PC-3 (cell line): ENCODE measurements around the gene IQGAP1. TPM values are rescaled to one million over a fixed set of nuclear protein-coding genes. Genes with fewer than 3 reads are reported as not detected.
A peak's percentile ranks its signal among the peaks of the same experiment; 100 is the strongest.

ENCODE experiments used
- ATAC-seq: fragments of 200-7000 bp; cut with Tn5 transposase; 2 replicates; pipeline ENCODE4 v1.9.1; 2020; ENCODE audit warnings: mild to moderate bottlenecking, moderate library complexity
- BruUV-seq: library from RNA; stranded (reverse); fragments of 400-500 nt; replicated peaks from 2 replicates; lab custom pipeline; 2021; lab: Mats Ljungman, UMichigan
- CTCF ChIA-PET: fragments of 300-600 bp; sonication (Branson Sonifier 250); formaldehyde crosslinking; loops from one replicate; lab custom pipeline; 2022; ENCODE audit warnings: antibody characterized with exemption; lab: Charles Lee
- POLR2A ChIA-PET: fragments of 300-600 bp; sonication (Branson Sonifier 250); formaldehyde crosslinking; loops from one replicate; lab custom pipeline; 2022; ENCODE audit warnings: antibody characterized with exemption; ENCODE audit not compliant: unreplicated experiment; lab: Charles Lee
- DNase-seq: peaks from one replicate; pipeline ENCODE4 v3.0.0-alpha.2; 2015
- H2AFZ ChIP-seq: fragments of 300-600 bp; sonication (generic); 2 replicates; pipeline ENCODE4 v1.6.0; 2016; ENCODE audit warnings: antibody characterized with exemption, low read length
- H3F3A ChIP-seq: fragments of 300-600 bp; sonication (generic); one replicate; pipeline ENCODE4 v1.6.0; 2017; ENCODE audit warnings: antibody characterized with exemption, low read length, control low read depth, mild to moderate bottlenecking; ENCODE audit not compliant: unreplicated experiment
- H3K27ac ChIP-seq: fragments of 300-600 bp; sonication (generic); 2 replicates; pipeline ENCODE4 v1.5.1; 2016; ENCODE audit warnings: mild to moderate bottlenecking, low read length
- H3K27me3 ChIP-seq: fragments of 300-600 bp; sonication (generic); 2 replicates; pipeline ENCODE4 v1.6.1; 2016; ENCODE audit warnings: low read length, mixed read lengths
- H3K36me3 ChIP-seq: fragments of 300-600 bp; sonication (generic); 2 replicates; pipeline ENCODE4 v1.6.1; 2016; ENCODE audit warnings: low read depth, mixed run types, low read length, mixed read lengths
- H3K4me1 ChIP-seq: fragments of 300-600 bp; sonication (generic); 2 replicates; pipeline ENCODE4 v1.5.1; 2016; ENCODE audit warnings: low read length; ENCODE audit not compliant: insufficient read depth
- H3K4me2 ChIP-seq: fragments of 300-600 bp; sonication (generic); 2 replicates; pipeline ENCODE4 v1.6.0; 2016; ENCODE audit warnings: low read length
- H3K4me3 ChIP-seq: fragments of 300-600 bp; sonication (generic); 2 replicates; pipeline ENCODE4 v1.5.1; 2016; ENCODE audit warnings: mild to moderate bottlenecking, low read length, mixed read lengths
- H3K79me2 ChIP-seq: fragments of 300-600 bp; sonication (generic); 2 replicates; pipeline ENCODE4 v1.6.1; 2017; ENCODE audit warnings: low read length, mixed read lengths
- H3K9ac ChIP-seq: fragments of 300-600 bp; sonication (generic); 2 replicates; pipeline ENCODE4 v1.6.0; 2016; ENCODE audit warnings: mild to moderate bottlenecking, low read length
- H3K9me2 ChIP-seq: fragments of 300-600 bp; sonication (generic); replicated peaks from 2 replicates; pipeline ENCODE4 v1.6.1; 2016; ENCODE audit warnings: mixed run types, low read length, mixed read lengths
- H3K9me3 ChIP-seq: fragments of 300-600 bp; sonication (generic); 2 replicates; pipeline ENCODE4 v1.6.1; 2016; ENCODE audit warnings: low read length, mixed read lengths
- H4K20me1 ChIP-seq: fragments of 300-600 bp; sonication (generic); 2 replicates; pipeline ENCODE4 v1.6.1; 2016; ENCODE audit warnings: low read length, mixed read lengths
- CTCF ChIP-seq: fragments of 300-600 bp; sonication (generic); conservative IDR thresholded peaks from 2 replicates; pipeline ENCODE4 v1.5.1; 2017; ENCODE audit warnings: antibody characterized with exemption, low read depth, mild to moderate bottlenecking, low read length
- EZH2 ChIP-seq: fragments of 300-600 bp; sonication (generic); IDR thresholded peaks from one replicate; pipeline ENCODE4 v1.6.1; 2017; ENCODE audit warnings: antibody characterized with exemption, mild to moderate bottlenecking, low read length; ENCODE audit not compliant: unreplicated experiment
- EZH2phosphoT487 ChIP-seq: fragments of 300-600 bp; sonication (generic); IDR thresholded peaks from 2 replicates; pipeline ENCODE4 v1.6.1; 2018; ENCODE audit warnings: mild to moderate bottlenecking, antibody characterized with exemption, low read length, borderline replicate concordance
- intact Hi-C: fragments of 100-400 bp; cut with micrococcal nuclease; formaldehyde crosslinking; loops from 2 replicates; pipeline ENCODE4 v1.9.0; 2023
- total RNA-seq: library from RNA; depleted of rRNA; stranded (reverse); fragments of >200 nt; gene quantifications from 2 replicates; pipeline ENCODE4 v1.2.3, GENCODE V29; 2014

Gene IQGAP1
- total RNA-seq, 1 experiment from 2014 or later: 139 TPM

- Histone ChIP-seq H3K36me3 (peaks cover 19% of the 10 kb centered on the region; the same call in 1 of the 2 replicates), H3K4me3 (no peak overlapping the region), H3K79me2 (no peaks in the 10 kb centered on the region), H3K4me2 (no peak overlapping the region), H3K9me3 (no peaks in the 10 kb centered on the region), H2AFZ (no peak overlapping the region), H3K27me3 (no peaks in the 10 kb centered on the region), H3K27ac (no peak overlapping the region), H3K4me1 (peaks cover 10% of the 10 kb centered on the region; the same call in 1 of the 2 replicates), H3K9ac (no peak overlapping the region), H4K20me1 (no peaks in the 10 kb centered on the region), H3F3A (no peaks in the 10 kb centered on the region), H3K9me2 (no peaks in the 10 kb centered on the region)
- no TSS peak for BruUV-seq
- ATAC-seq: peak; percentile 39; the same call in 1 of the 2 replicates
- DNase-seq: peak; percentile 34
- ChIA-PET CTCF (interaction anchor here (1.2 kb wide), 1 partner anchor 146 kb away, joined by 3 read pairs; no protein-coding TSS in a partner anchor), POLR2A (no interaction called here)
- intact Hi-C loops: no loop called here
- TF ChIP-seq EZH2: no peak
These were observed 78.0 kb downstream of the IQGAP1 start for GRCh38 chr15:90465930-90466567.

- Histone ChIP-seq H3F3A (no peaks in the 10 kb centered on the region), H3K4me1 (peaks cover 10% of the 10 kb centered on the region; the same call in 1 of the 2 replicates), H3K27me3 (no peaks in the 10 kb centered on the region), H3K9me3 (no peaks in the 10 kb centered on the region), H3K4me2 (no peak overlapping the region), H3K9me2 (no peaks in the 10 kb centered on the region), H4K20me1 (no peaks in the 10 kb centered on the region), H3K9ac (no peak overlapping the region), H2AFZ (no peak overlapping the region), H3K27ac (no peak overlapping the region), H3K79me2 (no peaks in the 10 kb centered on the region), H3K36me3 (peaks cover 32% of the 10 kb centered on the region), H3K4me3 (no peak overlapping the region)
- TF ChIP-seq EZH2 (no peak), EZH2phosphoT487 (no peak), CTCF (no peak)
- no peak for ATAC-seq
- CTCF ChIA-PET: no interaction called here
- no TSS peak for BruUV-seq
- intact Hi-C loops: no loop called here
- no peak for DNase-seq
- POLR2A ChIA-PET: no interaction called here
These were observed 81.7 kb downstream of the IQGAP1 start for GRCh38 chr15:90469723-90470122.

- DNase-seq (no peak), ATAC-seq (no peak)
- intact Hi-C loops: no loop called here
- Histone ChIP-seq H3K36me3 (peaks cover 29% of the 10 kb centered on the region), H3K9ac (no peak overlapping the region), H3K9me2 (no peaks in the 10 kb centered on the region), H3F3A (no peaks in the 10 kb centered on the region), H3K27ac (no peak overlapping the region), H3K4me2 (no peak overlapping the region), H3K4me1 (peaks cover 6% of the 10 kb centered on the region; the same call in 1 of the 2 replicates), H3K27me3 (no peaks in the 10 kb centered on the region), H2AFZ (no peak overlapping the region), H3K79me2 (no peaks in the 10 kb centered on the region), H4K20me1 (no peaks in the 10 kb centered on the region), H3K9me3 (no peaks in the 10 kb centered on the region), H3K4me3 (no peak overlapping the region)
- TF ChIP-seq CTCF: no peak
- no peak for TF ChIP-seq EZH2
- no peak for TF ChIP-seq EZH2phosphoT487
- no TSS peak for BruUV-seq
- ChIA-PET CTCF (no interaction called here), POLR2A (interaction anchor here (0.6 kb wide), 1 partner anchor 327 kb away, joined by 3 read pairs; no protein-coding TSS in a partner anchor)
These were observed 82.4 kb downstream of the IQGAP1 start for GRCh38 chr15:90470453-90470852.
